DOHH2 (cell line): ENCODE results near the gene EIF3C.
"Not testable (repeated sequence)": the region's sequence is repeated elsewhere in the genome, so short reads cannot be mapped to it uniquely, and the experiment has no call there.

Experiments used
- EZH2phosphoT487 ChIP-seq: fragments of 200-600 bp; sonication (generic); IDR thresholded peaks from 2 replicates; pipeline ENCODE4 v1.6.1; 2017; ENCODE audit warnings: borderline replicate concordance, mild to moderate bottlenecking, antibody characterized with exemption, low read length, moderate library complexity, mixed read lengths
- TF ChIP-seq, protein P1 (sequence below): fragments of 200-600 bp; sonication (generic); IDR thresholded peaks from one replicate; pipeline ENCODE4 v1.5.1; 2014; ENCODE audit warnings: antibody characterized with exemption, mild to moderate bottlenecking, low read depth, low read length; ENCODE audit not compliant: poor library complexity, severe bottlenecking

DNA sequence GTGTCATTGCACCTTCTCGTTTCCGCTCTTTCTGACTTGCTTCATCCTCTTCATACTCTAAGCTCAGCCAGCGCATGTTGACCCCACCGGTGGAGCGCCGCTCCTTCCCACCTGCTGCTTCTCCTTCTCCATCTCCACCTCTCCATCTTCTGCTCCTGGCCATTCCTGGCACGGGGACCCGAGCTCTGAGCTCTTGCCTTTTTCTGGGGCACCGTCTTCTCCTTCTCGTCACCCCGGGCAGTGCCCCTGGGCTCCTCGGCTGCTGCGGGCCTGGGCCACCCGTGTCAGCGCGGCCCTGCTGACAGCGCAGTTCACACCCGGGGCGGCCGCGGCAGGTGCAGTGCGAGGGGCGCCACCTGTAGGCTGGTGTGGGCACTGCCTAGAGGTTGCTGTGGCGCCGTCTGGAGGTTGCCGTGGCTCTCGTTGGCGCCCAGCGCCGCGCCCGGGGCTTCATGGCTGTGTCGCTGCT is 38.8 kb downstream of the EIF3C start:
- not testable (repeated sequence) for TF ChIP-seq EZH2phosphoT487
- TF ChIP-seq, protein P1, sequence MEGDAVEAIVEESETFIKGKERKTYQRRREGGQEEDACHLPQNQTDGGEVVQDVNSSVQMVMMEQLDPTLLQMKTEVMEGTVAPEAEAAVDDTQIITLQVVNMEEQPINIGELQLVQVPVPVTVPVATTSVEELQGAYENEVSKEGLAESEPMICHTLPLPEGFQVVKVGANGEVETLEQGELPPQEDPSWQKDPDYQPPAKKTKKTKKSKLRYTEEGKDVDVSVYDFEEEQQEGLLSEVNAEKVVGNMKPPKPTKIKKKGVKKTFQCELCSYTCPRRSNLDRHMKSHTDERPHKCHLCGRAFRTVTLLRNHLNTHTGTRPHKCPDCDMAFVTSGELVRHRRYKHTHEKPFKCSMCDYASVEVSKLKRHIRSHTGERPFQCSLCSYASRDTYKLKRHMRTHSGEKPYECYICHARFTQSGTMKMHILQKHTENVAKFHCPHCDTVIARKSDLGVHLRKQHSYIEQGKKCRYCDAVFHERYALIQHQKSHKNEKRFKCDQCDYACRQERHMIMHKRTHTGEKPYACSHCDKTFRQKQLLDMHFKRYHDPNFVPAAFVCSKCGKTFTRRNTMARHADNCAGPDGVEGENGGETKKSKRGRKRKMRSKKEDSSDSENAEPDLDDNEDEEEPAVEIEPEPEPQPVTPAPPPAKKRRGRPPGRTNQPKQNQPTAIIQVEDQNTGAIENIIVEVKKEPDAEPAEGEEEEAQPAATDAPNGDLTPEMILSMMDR: not testable (repeated sequence)
